Activated naive CD4-positive, alpha-beta T cell treated with anti-CD3 and anti-CD28 coated beads, Interleukin-2, amount 10 ng/mL, durations not matched to agents 7 days and 5 days (primary cell): Measurements from ENCODE around the gene FOXP1.

Experiments used
- CTCF ChIA-PET: fragments of 350-600 bp; sonication (Branson Sonifier 250); formaldehyde crosslinking; loops from one replicate; lab custom pipeline; 2021; ENCODE audit warnings: antibody characterized with exemption; lab: Charles Lee
- DNase-seq: peaks from one replicate; pipeline ENCODE4 v3.0.0-alpha.2; 2020
- H3K27ac Mint-ChIP-seq: one replicate; pipeline ENCODE4 v1.8.0; 2021; ENCODE audit warnings: mild to moderate bottlenecking, moderate library complexity, mixed read lengths
- H3K27me3 Mint-ChIP-seq: one replicate; pipeline ENCODE4 v1.8.0; 2021; ENCODE audit warnings: mild to moderate bottlenecking, mixed read lengths
- H3K36me3 Mint-ChIP-seq: one replicate; pipeline ENCODE4 v1.8.0; 2021; ENCODE audit warnings: mixed read lengths
- H3K4me1 Mint-ChIP-seq: one replicate; pipeline ENCODE4 v1.8.0; 2021; ENCODE audit warnings: mixed read lengths
- H3K4me3 Mint-ChIP-seq: one replicate; pipeline ENCODE4 v1.8.0; 2021; ENCODE audit warnings: mild to moderate bottlenecking, moderate library complexity, mixed read lengths
- H3K9me3 Mint-ChIP-seq: one replicate; pipeline ENCODE4 v1.8.0; 2021; ENCODE audit warnings: mixed read lengths

FOXP1 gene

GRCh38 chr3:71118436-71118835, 465.1 kb downstream of the FOXP1 start:
- Mint-ChIP-seq H3K27ac (no peak overlapping the region), H3K27me3 (no peaks in the 10 kb centered on the region), H3K36me3 (peaks cover 64% of the 10 kb centered on the region), H3K4me1 (peaks cover 59% of the 10 kb centered on the region), H3K9me3 (no peaks in the 10 kb centered on the region), H3K4me3 (no peak overlapping the region)
- no peak for DNase-seq
- CTCF ChIA-PET, result no interaction called here

GRCh38 chr3:71117572-71118247, 465.8 kb downstream of the FOXP1 start:
- H3K36me3 Mint-ChIP-seq, result peaks cover 62% of the 10 kb centered on the region
- peaks cover 53% of the 10 kb centered on the region for H3K4me1 Mint-ChIP-seq
- DNase-seq, result no peak
- H3K4me3 Mint-ChIP-seq, result no peak overlapping the region
- H3K9me3 Mint-ChIP-seq, result no peaks in the 10 kb centered on the region
- CTCF ChIA-PET, result no interaction called here
- no peaks in the 10 kb centered on the region for H3K27me3 Mint-ChIP-seq
- H3K27ac Mint-ChIP-seq, result no peak overlapping the region

GRCh38 chr3:71114610-71115009, 468.9 kb downstream of the FOXP1 start:
- no peak for DNase-seq
- no peak overlapping the region for H3K27ac Mint-ChIP-seq

GRCh38 chr3:71112576-71112975, 471.0 kb downstream of the FOXP1 start:
- Mint-ChIP-seq H3K27me3 (no peaks in the 10 kb centered on the region), H3K9me3 (no peaks in the 10 kb centered on the region), H3K36me3 (peaks cover 75% of the 10 kb centered on the region), H3K27ac (no peak overlapping the region), H3K4me1 (peaks cover 35% of the 10 kb centered on the region), H3K4me3 (no peak overlapping the region)
- DNase-seq, result no peak
- CTCF ChIA-PET, result no interaction called here

More at GRCh38 chr3:71114610-71115009, 468.9 kb downstream of the FOXP1 start:
- CTCF ChIA-PET, result no interaction called here
- Mint-ChIP-seq H3K27me3 (no peaks in the 10 kb centered on the region), H3K9me3 (no peaks in the 10 kb centered on the region), H3K36me3 (peaks cover 73% of the 10 kb centered on the region), H3K4me3 (no peak overlapping the region), H3K4me1 (peaks cover 36% of the 10 kb centered on the region)

- no peak for DNase-seq
- Mint-ChIP-seq H3K4me3 (no peak overlapping the region), H3K9me3 (no peaks in the 10 kb centered on the region), H3K27ac (no peak overlapping the region), H3K36me3 (peaks cover 73% of the 10 kb centered on the region), H3K27me3 (no peaks in the 10 kb centered on the region), H3K4me1 (peaks cover 32% of the 10 kb centered on the region)
- CTCF ChIA-PET, result no interaction called here
Observed at GRCh38 chr3:71111784-71112440, 471.6 kb downstream of the FOXP1 start.

GRCh38 chr3:71110385-71111222, 472.9 kb downstream of the FOXP1 start:
- no peaks in the 10 kb centered on the region for H3K9me3 Mint-ChIP-seq
- peaks cover 67% of the 10 kb centered on the region for H3K36me3 Mint-ChIP-seq
- H3K4me1 Mint-ChIP-seq, result peaks cover 31% of the 10 kb centered on the region
- no peak overlapping the region for H3K27ac Mint-ChIP-seq
- CTCF ChIA-PET, result interaction anchor here (0.9 kb wide), 1 partner anchor 40 kb away, joined by 3 read pairs; no protein-coding TSS in a partner anchor
- H3K4me3 Mint-ChIP-seq, result no peak overlapping the region
- no peaks in the 10 kb centered on the region for H3K27me3 Mint-ChIP-seq
- DNase-seq, result no peak

- no peaks in the 10 kb centered on the region for H3K9me3 Mint-ChIP-seq
- H3K27ac Mint-ChIP-seq, result no peak overlapping the region
- DNase-seq, result no peak
- H3K36me3 Mint-ChIP-seq, result peaks cover 73% of the 10 kb centered on the region
- CTCF ChIA-PET, result interaction anchor here (0.9 kb wide), 1 partner anchor 39 kb away, joined by 3 read pairs; no protein-coding TSS in a partner anchor
- H3K27me3 Mint-ChIP-seq, result no peaks in the 10 kb centered on the region
- H3K4me1 Mint-ChIP-seq, result peaks cover 37% of the 10 kb centered on the region
- no peak overlapping the region for H3K4me3 Mint-ChIP-seq
Observed at GRCh38 chr3:71109977-71110285, 473.6 kb downstream of the FOXP1 start.

GRCh38 chr3:71109241-71109976, 474.1 kb downstream of the FOXP1 start:
- DNase-seq, result no peak
- H3K36me3 Mint-ChIP-seq, result peaks cover 74% of the 10 kb centered on the region
- no peak overlapping the region for H3K4me3 Mint-ChIP-seq
- H3K27ac Mint-ChIP-seq, result no peak overlapping the region
- no peaks in the 10 kb centered on the region for H3K27me3 Mint-ChIP-seq
- no peaks in the 10 kb centered on the region for H3K9me3 Mint-ChIP-seq
- peaks cover 40% of the 10 kb centered on the region for H3K4me1 Mint-ChIP-seq
- CTCF ChIA-PET, result interaction anchor here (0.9 kb wide), 1 partner anchor 9 kb away, joined by 4 read pairs; no protein-coding TSS in a partner anchor

- Mint-ChIP-seq H3K4me3 (no peak overlapping the region), H3K36me3 (peaks cover 79% of the 10 kb centered on the region), H3K27ac (no peak overlapping the region), H3K9me3 (no peaks in the 10 kb centered on the region), H3K27me3 (no peaks in the 10 kb centered on the region), H3K4me1 (peaks cover 45% of the 10 kb centered on the region)
- DNase-seq, result no peak
- CTCF ChIA-PET, result no interaction called here
Observed at GRCh38 chr3:71107926-71108325, 475.6 kb downstream of the FOXP1 start.

- no peak overlapping the region for H3K27ac Mint-ChIP-seq
- no peaks in the 10 kb centered on the region for H3K9me3 Mint-ChIP-seq
- H3K4me3 Mint-ChIP-seq, result no peak overlapping the region
- CTCF ChIA-PET, result no interaction called here
- no peaks in the 10 kb centered on the region for H3K27me3 Mint-ChIP-seq
- DNase-seq, result no peak
- H3K36me3 Mint-ChIP-seq, result peaks cover 72% of the 10 kb centered on the region
- H3K4me1 Mint-ChIP-seq, result peaks cover 57% of the 10 kb centered on the region
Observed at GRCh38 chr3:71104976-71105375, 478.6 kb downstream of the FOXP1 start.

- H3K27ac Mint-ChIP-seq, result no peak overlapping the region
- CTCF ChIA-PET, result no interaction called here
- H3K4me1 Mint-ChIP-seq, result peaks cover 57% of the 10 kb centered on the region
- H3K4me3 Mint-ChIP-seq, result no peak overlapping the region
- H3K27me3 Mint-ChIP-seq, result no peaks in the 10 kb centered on the region
- no peak for DNase-seq
- no peaks in the 10 kb centered on the region for H3K9me3 Mint-ChIP-seq
- peaks cover 72% of the 10 kb centered on the region for H3K36me3 Mint-ChIP-seq
Observed at GRCh38 chr3:71104556-71104955, 479.0 kb downstream of the FOXP1 start.

- peaks cover 69% of the 10 kb centered on the region for H3K36me3 Mint-ChIP-seq
- no peak overlapping the region for H3K27ac Mint-ChIP-seq
- H3K27me3 Mint-ChIP-seq, result no peaks in the 10 kb centered on the region
- DNase-seq, result no peak
- CTCF ChIA-PET, result no interaction called here
- H3K4me3 Mint-ChIP-seq, result no peak overlapping the region
- H3K9me3 Mint-ChIP-seq, result no peaks in the 10 kb centered on the region
- H3K4me1 Mint-ChIP-seq, result peaks cover 54% of the 10 kb centered on the region
Observed at GRCh38 chr3:71104121-71104541, 479.4 kb downstream of the FOXP1 start.

GRCh38 chr3:71103430-71103921, 480.1 kb downstream of the FOXP1 start:
- H3K9me3 Mint-ChIP-seq, result no peaks in the 10 kb centered on the region
- CTCF ChIA-PET, result no interaction called here
- H3K4me1 Mint-ChIP-seq, result peaks cover 48% of the 10 kb centered on the region
- peak overlapping the region; percentile 38 for H3K27ac Mint-ChIP-seq
- no peak overlapping the region for H3K4me3 Mint-ChIP-seq
- no peak for DNase-seq
- H3K36me3 Mint-ChIP-seq, result peaks cover 63% of the 10 kb centered on the region
- no peaks in the 10 kb centered on the region for H3K27me3 Mint-ChIP-seq
